Spleen (tissue), 11 donors: ENCODE measurements around the gene VTI1A. TPM values are rescaled to one million over a fixed set of nuclear protein-coding genes. Genes with fewer than 3 reads are reported as not detected.

ENCODE experiments used
- DNase-seq: peaks from one replicate; pipeline ENCODE4 v3.0.0-alpha.2; 2020
- H3K27ac ChIP-seq, 8 donors: fragments of 200-600 bp; sonication (generic) in 7 of 8; 1 replicate in 4 of 8; 2 replicates in 4 of 8; pipeline versions ENCODE4 v1.5.0 to v1.8.0; 2016 to 2021; ENCODE audit warnings: inconsistent platforms in 4 of 8, mild to moderate bottlenecking in 4 of 8, moderate library complexity in 1 of 8
- H3K27me3 ChIP-seq, 7 donors: fragments of 200-600 bp; sonication (generic) in 6 of 7; replicated peaks in 1 of 7; 1 replicate in 4 of 7; 2 replicates in 3 of 7; pipeline versions ENCODE4 v1.5.0 to v1.8.0; 2016 to 2021; ENCODE audit warnings: inconsistent platforms in 3 of 7, mild to moderate bottlenecking in 1 of 7
- H3K36me3 ChIP-seq, 6 donors: fragments of 200-600 bp; sonication (generic) in 5 of 6; 1 replicate in 4 of 6; 2 replicates in 2 of 6; pipeline versions ENCODE4 v1.5.0 to v1.8.0; 2016 to 2021; ENCODE audit warnings: inconsistent platforms in 2 of 6
- H3K4me1 ChIP-seq, 6 donors: fragments of 200-600 bp; sonication (generic) in 5 of 6; 1 replicate in 3 of 6; 2 replicates in 3 of 6; pipeline versions ENCODE4 v1.5.0 to v1.8.0; 2016 to 2021; ENCODE audit warnings: inconsistent platforms in 3 of 6
- H3K4me3 ChIP-seq, 8 donors: fragments of 200-600 bp; sonication (generic) in 7 of 8; 1 replicate in 4 of 8; 2 replicates in 4 of 8; pipeline versions ENCODE4 v1.5.0 to v1.8.0; 2016 to 2021; ENCODE audit warnings: inconsistent platforms in 4 of 8, mild to moderate bottlenecking in 4 of 8, moderate library complexity in 2 of 8
- H3K9me3 ChIP-seq, 8 donors: fragments of 200-600 bp; sonication (generic) in 7 of 8; 1 replicate in 4 of 8; 2 replicates in 4 of 8; pipeline versions ENCODE4 v1.5.0 to v1.8.0; 2016 to 2021; ENCODE audit warnings: inconsistent platforms in 4 of 8
- POLR2A ChIP-seq, 3 donors: fragments of 450-650 bp; IDR thresholded peaks; one replicate each; pipeline ENCODE4 v1.5.1; 2017; ENCODE audit warnings: antibody characterized with exemption in 3 of 3, mild to moderate bottlenecking in 1 of 3
- POLR2AphosphoS5 ChIP-seq, 3 donors: sonication (generic); formaldehyde crosslinking; IDR thresholded peaks; one replicate each; pipeline ENCODE4 v1.5.1; 2017; ENCODE audit warnings: antibody characterized with exemption in 3 of 3
- WGBS, 5 donors: extraction: QIAGEN DNeasy Blood & Tissue Kit in 3 of 5; methylation state at CpG; one replicate each; pipeline versions ENCODE4 v1.1.5 to v1.1.7; 2013 to 2018; 5-methylcytosine and 5-hydroxymethylcytosine counted together
- intact Hi-C: fragments of 100-400 bp; cut with DNase I; formaldehyde crosslinking; loops from one replicate; pipeline ENCODE4 v1.15.0; 2023; ENCODE audit warnings: low total_unique reads
- polyA plus RNA-seq, 3 donors: library from polyadenylated mRNA; stranded (reverse); fragments of 200-250 nt; gene quantifications; one replicate each; pipeline ENCODE4 v1.2.1, GENCODE V29; 2013
- total RNA-seq, 7 donors: library from RNA; depleted of rRNA in 3 of 7; stranded (reverse); fragments of >200 nt in 3 of 7; fragmentation: NEBNext Ultra II Directional in 4 of 7; extraction: Animal tissue kit (Norgen Biotek cat#: 25700) in 4 of 7; gene quantifications; one replicate each; pipeline versions ENCODE4 v1.1.0 to v1.2.1, GENCODE V29; 2016 to 2021
- TF ChIP-seq, protein P1 (sequence below), 11 experiments: fragments of 200-600 bp in 7 of 11; fragments of 450-650 bp in 4 of 11; sonication (generic) in 4 of 11; IDR thresholded peaks in 8 of 11; conservative IDR thresholded peaks in 3 of 11; 1 replicate in 7 of 11; 2 replicates in 4 of 11; pipeline versions ENCODE4 v1.4.0 to v1.8.0; 2016 to 2021; ENCODE audit warnings: antibody characterized with exemption in 11 of 11, inconsistent platforms in 4 of 11, mild to moderate bottlenecking in 1 of 11
- donor health status: healthy with polysubstance abuse.
- donor health status: DM: no; HTN: no; CAD: no; lungs with moderate emphysema.
- donor health status: DM: no; HTN: no; CAD: no.
- donor health status: Bipolar disorder and iron deficiency.
- donor health status: healthy.
- donor health status: DM: no; HTN: no; CAD: no.
- donor health status: DM: yes; HTN: yes; CAD: no.

VTI1A gene
- total and polyA plus RNA-seq, 10 donors: 7.8 to 129 (median 56.2) TPM

GRCh38 chr10:112507988-112508387, 61.0 kb downstream of the VTI1A start:
- Histone ChIP-seq H3K4me1 (peaks cover 0 to 7% (median 0%) of the 10 kb centered on the region in 6 donors), H3K27me3 (no peaks in the 10 kb centered on the region), H3K4me3 (no peak overlapping the region), H3K27ac (no peak overlapping the region), H3K36me3 (peaks cover 0 to 6% (median 0%) of the 10 kb centered on the region in 6 donors), H3K9me3 (no peaks in the 10 kb centered on the region)
- DNase-seq: no peak
- TF ChIP-seq, protein P1, sequence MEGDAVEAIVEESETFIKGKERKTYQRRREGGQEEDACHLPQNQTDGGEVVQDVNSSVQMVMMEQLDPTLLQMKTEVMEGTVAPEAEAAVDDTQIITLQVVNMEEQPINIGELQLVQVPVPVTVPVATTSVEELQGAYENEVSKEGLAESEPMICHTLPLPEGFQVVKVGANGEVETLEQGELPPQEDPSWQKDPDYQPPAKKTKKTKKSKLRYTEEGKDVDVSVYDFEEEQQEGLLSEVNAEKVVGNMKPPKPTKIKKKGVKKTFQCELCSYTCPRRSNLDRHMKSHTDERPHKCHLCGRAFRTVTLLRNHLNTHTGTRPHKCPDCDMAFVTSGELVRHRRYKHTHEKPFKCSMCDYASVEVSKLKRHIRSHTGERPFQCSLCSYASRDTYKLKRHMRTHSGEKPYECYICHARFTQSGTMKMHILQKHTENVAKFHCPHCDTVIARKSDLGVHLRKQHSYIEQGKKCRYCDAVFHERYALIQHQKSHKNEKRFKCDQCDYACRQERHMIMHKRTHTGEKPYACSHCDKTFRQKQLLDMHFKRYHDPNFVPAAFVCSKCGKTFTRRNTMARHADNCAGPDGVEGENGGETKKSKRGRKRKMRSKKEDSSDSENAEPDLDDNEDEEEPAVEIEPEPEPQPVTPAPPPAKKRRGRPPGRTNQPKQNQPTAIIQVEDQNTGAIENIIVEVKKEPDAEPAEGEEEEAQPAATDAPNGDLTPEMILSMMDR (IDR thresholded peaks at IDR 0.05 in 8 of 11, conservative IDR thresholded peaks at IDR 0.05 in 3 of 11): no peak
- no peak for TF ChIP-seq POLR2AphosphoS5 (IDR thresholded peaks at IDR 0.05)
- no peak for TF ChIP-seq POLR2A (IDR thresholded peaks at IDR 0.05)
- 76 to 84% (median 81%) methylated on average over 4 of the region's 4 CpGs for WGBS, 5 donors
- intact Hi-C loops: no loop called here

DNA sequence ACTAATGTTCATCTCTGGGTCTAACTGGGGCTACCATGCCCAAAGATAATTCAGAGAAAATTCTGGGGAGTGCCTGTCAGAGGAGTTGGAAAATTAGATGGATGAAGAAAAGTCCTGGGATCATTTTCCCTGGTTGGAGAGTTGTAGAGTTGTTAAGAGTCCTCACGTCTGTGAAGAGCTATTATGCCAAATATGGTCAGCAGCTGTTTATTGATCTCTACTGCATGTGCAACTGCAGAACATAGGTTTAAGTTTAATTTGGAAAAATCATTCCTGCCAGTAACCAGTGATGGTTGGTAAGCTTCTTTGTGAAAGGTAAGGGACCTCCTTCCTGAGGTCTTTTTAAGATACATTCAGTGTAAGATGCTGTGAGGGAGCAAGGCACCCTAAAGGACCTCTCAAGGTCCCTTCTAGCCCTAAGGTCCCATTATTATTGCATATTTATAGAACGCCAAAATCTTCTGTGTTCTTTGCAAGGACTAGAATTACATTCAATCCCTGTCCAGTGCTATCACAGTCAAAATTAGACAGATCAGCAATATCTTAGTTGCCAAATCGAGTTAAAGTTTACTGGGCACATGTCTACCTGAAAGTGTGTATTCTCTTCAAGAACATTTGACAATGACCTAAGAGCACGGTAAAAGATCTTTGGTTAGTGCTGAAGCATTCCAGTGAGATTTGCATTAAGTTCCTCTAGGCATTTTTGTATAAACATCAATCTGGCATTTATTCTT, 62.7 kb downstream of the VTI1A start:
- no peak overlapping the region for H3K4me3 ChIP-seq
- no peak overlapping the region for H3K27ac ChIP-seq
- no peaks in the 10 kb centered on the region for H3K9me3 ChIP-seq
- H3K36me3 ChIP-seq: peaks cover 0 to 6% (median 0%) of the 10 kb centered on the region in 6 donors
- H3K4me1 ChIP-seq: peaks cover 0 to 7% (median 0%) of the 10 kb centered on the region in 6 donors
- TF ChIP-seq, protein P1 (IDR thresholded peaks at IDR 0.05 in 8 of 11, conservative IDR thresholded peaks at IDR 0.05 in 3 of 11): no peak
- TF ChIP-seq POLR2AphosphoS5 (IDR thresholded peaks at IDR 0.05) (no peak), POLR2A (IDR thresholded peaks at IDR 0.05) (no peak)
- 87 to 92% (median 90%) methylated on average over 4 of the region's 4 CpGs for WGBS, 5 donors
- no peaks in the 10 kb centered on the region for H3K27me3 ChIP-seq
- DNase-seq: no peak
- intact Hi-C loops: no loop called here

DNA sequence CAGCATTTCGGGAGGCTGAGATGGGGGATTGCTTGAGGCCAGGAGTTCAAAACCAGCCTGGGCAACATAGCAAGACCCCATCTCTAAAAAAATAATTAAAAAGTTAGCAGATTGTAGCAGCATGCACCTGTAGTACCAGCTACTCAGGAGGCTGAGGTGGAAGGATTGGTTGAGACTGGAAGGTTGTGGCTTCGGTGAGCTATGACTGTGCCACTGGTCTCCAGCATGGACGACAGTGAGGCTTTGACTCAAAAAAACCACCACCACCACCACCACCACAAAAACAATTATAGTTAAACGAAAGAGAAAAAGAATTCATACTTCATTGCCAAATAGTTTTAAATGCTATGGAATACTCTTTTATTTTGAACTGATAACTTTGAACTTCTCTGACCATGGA, 63.4 kb downstream of the VTI1A start:
- 81 to 94% (median 92%) methylated on average over 4 of the region's 4 CpGs for WGBS, 5 donors
- intact Hi-C loops: no loop called here
- Histone ChIP-seq H3K4me1 (peaks cover 0 to 7% (median 0%) of the 10 kb centered on the region in 6 donors), H3K36me3 (peaks cover 0 to 6% (median 0%) of the 10 kb centered on the region in 6 donors), H3K27me3 (no peaks in the 10 kb centered on the region), H3K4me3 (no peak overlapping the region), H3K27ac (no peak overlapping the region), H3K9me3 (no peaks in the 10 kb centered on the region)
- no peak for DNase-seq
- no peak for TF ChIP-seq POLR2AphosphoS5 (IDR thresholded peaks at IDR 0.05)
- TF ChIP-seq POLR2A (IDR thresholded peaks at IDR 0.05): no peak
- TF ChIP-seq, protein P1 (IDR thresholded peaks at IDR 0.05 in 8 of 11, conservative IDR thresholded peaks at IDR 0.05 in 3 of 11): no peak

GRCh38 chr10:112512294-112512693, 65.3 kb downstream of the VTI1A start:
- H3K36me3 ChIP-seq: peaks cover 0 to 6% (median 0%) of the 10 kb centered on the region in 6 donors
- H3K27ac ChIP-seq: no peak overlapping the region
- intact Hi-C loops: no loop called here

More at GRCh38 chr10:112512294-112512693, 65.3 kb downstream of the VTI1A start:
- 91 to 95% (median 95%) methylated on average over 2 of the region's 2 CpGs for WGBS, 5 donors
- H3K4me3 ChIP-seq: no peak overlapping the region
- H3K27me3 ChIP-seq: no peaks in the 10 kb centered on the region
- no peaks in the 10 kb centered on the region for H3K9me3 ChIP-seq
- no peaks in the 10 kb centered on the region for H3K4me1 ChIP-seq
- DNase-seq: no peak
- TF ChIP-seq, protein P1 (IDR thresholded peaks at IDR 0.05 in 8 of 11, conservative IDR thresholded peaks at IDR 0.05 in 3 of 11): no peak
- TF ChIP-seq POLR2A (IDR thresholded peaks at IDR 0.05) (no peak), POLR2AphosphoS5 (IDR thresholded peaks at IDR 0.05) (no peak)
